HG03354 (cell line): ENCODE data around the gene GPRIN1.
"Not testable (repeated sequence)": the region's sequence is repeated elsewhere in the genome, so short reads cannot be mapped to it uniquely, and the experiment has no call there.

Experiments used
- ATAC-seq: cut with Tn5 transposase; IDR thresholded peaks from one replicate; pipeline ENCODE4 v1.9.1; 2021; ENCODE audit warnings: mild to moderate bottlenecking; ENCODE audit not compliant: unreplicated experiment, poor library complexity, severe bottlenecking

The GPRIN1 gene

GRCh38 chr5:176603091-176603490 lies 6.9 kb downstream of the GPRIN1 start:
- ATAC-seq, result no peak

DNA sequence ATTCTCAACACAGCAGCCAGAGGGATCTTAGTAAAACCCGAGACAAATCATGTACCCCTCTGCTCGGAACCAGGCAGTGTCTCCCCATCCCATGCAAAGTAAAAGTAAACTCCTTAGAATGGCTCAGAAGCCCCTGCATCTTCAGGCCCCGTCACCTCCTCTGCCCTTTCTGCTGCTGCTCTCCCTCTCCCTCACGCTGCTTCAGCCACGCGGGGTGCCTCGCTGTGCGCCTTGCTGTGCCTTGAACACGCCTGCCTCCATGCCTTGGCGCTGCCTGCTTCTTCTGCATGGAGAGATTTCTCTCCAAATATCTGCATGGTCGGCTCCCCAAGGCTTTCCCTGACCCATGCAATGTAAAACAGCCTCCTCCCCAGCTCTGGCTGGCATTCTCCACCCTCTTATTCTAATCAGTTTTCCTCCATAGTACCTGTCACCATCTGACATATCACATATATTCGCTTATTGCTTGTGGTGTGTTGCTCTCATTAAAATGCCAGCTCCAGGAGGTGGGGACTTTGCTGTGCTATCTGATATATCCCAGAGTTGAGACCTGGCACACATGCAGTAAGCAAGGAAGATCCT lies 8.0 kb downstream of the GPRIN1 start:
- no peak for ATAC-seq

- not testable (repeated sequence) for ATAC-seq
Observed at GRCh38 chr5:176599749-176600430, 10.1 kb downstream of the GPRIN1 start.

GRCh38 chr5:176597417-176598389 lies 12.3 kb downstream of the GPRIN1 start:
- no peak for ATAC-seq

DNA sequence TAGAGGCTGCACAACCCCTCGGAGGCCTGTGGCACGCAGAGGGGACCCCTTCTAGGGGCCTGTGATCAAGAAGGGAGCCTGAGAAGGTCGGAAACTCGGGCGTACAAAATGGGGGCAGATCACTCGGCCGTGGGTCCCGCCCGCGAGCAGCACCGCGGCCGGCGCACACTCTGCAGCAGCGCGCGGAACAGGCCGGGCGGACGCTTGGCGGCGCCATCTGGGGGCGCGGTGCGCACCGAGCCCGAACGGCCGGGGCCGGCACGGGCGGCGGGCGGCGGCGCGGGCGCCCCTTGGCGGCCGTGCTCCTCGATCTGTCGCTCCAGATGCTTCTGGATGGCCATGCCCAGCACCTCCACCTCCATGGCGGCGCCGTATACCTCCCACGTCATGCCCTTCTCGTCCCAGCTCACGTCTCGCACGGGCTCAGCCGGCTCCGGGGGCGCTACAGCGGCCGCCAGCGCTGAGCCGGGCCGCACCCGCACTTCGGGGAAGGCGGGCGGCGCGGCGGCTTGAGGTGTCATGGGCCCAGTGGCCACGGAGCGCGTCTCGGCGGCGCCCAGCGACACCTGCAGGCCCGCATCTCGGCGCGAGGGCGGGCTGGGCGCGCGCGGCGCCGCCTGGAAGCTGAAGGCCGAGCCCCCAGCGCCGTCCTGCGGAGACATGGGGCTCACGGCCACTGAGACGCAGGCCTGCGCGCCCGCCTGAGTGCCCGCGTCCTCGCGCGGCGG lies 13.1 kb downstream of the GPRIN1 start:
- peak; percentile 77 for ATAC-seq

- no peak for ATAC-seq
Observed at GRCh38 chr5:176596069-176596644, 13.8 kb downstream of the GPRIN1 start.

DNA sequence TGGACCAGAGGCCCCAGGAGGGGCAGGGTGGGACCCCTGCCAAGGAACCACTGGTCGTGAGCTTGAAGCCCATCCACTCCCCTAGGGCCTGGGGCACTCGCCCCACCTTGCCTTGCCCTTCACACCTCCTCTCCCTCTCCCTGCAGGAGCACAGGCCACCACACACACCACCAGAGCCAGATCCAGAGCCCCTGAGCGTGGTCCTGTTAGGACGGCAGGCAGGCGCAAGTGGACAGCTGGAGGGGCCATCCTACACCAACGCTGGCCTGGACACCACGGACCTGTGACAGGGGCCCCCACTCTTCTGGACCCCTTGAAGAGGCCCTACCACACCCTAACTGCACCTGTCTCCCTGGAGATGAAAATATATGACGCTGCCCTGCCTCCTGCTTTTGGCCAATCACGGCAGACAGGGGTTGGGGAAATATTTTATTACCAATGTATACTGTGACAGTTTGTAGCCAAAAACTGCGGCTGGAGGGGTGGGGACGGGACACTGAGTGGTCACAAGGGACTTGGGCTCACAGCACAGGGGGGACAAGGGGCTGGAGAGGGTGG lies 14.5 kb downstream of the GPRIN1 start:
- ATAC-seq, result no peak

DNA sequence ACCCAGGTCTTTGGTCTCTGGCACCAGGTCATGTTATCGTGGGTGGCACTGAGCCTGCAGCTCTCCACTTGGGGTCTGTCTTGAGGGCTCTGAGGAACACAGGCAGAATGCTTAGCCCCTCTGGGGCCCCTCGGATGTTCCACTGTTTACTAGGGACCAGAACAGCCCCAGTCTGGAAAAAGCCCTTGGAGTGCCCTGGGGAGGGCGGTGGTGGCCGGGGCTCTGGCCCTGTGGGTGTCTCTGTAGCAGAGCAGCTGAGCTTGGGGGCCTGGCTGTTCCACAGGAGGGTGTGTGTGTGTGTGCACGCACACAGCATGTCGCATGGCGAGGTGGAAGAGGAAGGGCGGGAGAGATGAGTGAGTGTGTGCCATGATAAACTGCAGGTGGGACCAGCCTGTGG lies 15.4 kb downstream of the GPRIN1 start:
- ATAC-seq, result no peak

- no peak for ATAC-seq
Observed at GRCh38 chr5:176593273-176593869, 16.6 kb downstream of the GPRIN1 start.

- no peak for ATAC-seq
Observed at GRCh38 chr5:176592573-176592972, 17.4 kb downstream of the GPRIN1 start.

DNA sequence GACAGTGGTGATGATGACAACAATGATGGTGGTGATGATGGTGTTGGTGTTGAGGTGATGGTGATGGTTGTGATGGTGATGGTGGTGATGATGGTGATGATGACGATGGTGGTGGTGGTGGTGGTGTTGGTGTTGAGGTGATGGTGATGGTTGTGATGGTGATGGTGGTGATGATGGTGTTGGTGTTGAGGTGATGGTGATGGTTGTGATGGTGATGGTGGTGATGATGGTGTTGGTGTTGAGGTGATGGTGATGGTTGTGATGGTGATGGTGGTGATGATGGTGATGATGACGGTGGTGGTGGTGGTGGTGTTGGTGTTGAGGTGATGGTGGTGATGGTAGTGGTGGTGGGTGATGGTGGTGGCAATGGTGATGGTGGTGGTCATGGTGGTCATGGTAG lies 18.3 kb downstream of the GPRIN1 start:
- ATAC-seq, result not testable (repeated sequence)

GRCh38 chr5:176590035-176590717 lies 19.8 kb downstream of the GPRIN1 start:
- no peak for ATAC-seq

GRCh38 chr5:176589039-176589769 lies 20.8 kb downstream of the GPRIN1 start:
- no peak for ATAC-seq

GRCh38 chr5:176588297-176588696 lies 21.7 kb downstream of the GPRIN1 start:
- ATAC-seq, result no peak

DNA sequence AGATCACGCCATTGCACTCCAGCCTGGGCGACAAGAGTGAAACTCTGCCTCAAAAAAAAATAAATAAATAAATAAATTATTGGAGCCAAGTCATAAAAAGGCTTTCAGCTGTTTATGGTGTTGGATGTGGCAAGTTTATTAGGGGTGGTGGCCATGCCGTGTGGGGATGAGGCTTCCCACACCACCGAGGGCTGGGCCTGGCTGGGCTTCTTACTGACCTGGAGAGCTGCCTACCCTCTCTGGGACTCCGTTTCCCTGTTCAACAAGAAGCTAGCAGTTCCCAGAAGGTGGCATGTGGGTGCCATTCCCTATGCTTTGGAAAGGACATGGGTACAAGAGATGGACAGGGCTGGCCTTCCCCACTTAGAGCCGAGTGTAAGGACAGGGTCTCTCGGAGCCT lies 22.6 kb downstream of the GPRIN1 start:
- ATAC-seq, result no peak

GRCh38 chr5:176583076-176583475 lies 26.9 kb downstream of the GPRIN1 start:
- ATAC-seq, result no peak

DNA sequence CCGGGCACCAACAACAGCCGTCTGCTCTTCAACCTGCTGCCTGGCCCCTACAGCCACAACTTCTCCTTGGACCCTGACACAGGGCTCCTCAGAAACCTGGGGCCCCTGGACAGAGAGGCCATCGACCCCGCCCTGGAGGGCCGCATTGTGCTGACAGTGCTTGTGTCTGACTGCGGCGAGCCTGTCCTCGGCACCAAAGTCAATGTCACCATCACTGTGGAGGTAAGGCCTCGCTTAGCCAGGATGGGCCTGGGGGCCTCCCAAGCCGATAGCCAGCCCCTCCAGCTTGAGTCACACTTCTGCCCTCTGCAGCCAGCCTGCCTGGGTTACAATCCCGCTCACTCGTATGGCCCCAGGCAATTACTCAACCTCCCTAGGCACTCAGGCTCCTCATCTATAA lies 28.6 kb downstream of the GPRIN1 start:
- no peak for ATAC-seq

- no peak for ATAC-seq
Observed at GRCh38 chr5:176579323-176579722, 30.6 kb downstream of the GPRIN1 start.
